Stimulated activated CD4-positive, alpha-beta T cell treated with anti-CD3 and anti-CD28 coated beads, Interleukin-1b, Interleukin-23, amount 100 ng/mL, for 24 hours (primary cell): ENCODE data around the gene LIF.

Experiments
- DNase-seq, 4 experiments: peaks; one replicate each; pipeline ENCODE4 v3.0.0-alpha.2; 2020; ENCODE audit warnings: low read depth in 4 of 4, low spot score in 1 of 4

The LIF gene

DNA sequence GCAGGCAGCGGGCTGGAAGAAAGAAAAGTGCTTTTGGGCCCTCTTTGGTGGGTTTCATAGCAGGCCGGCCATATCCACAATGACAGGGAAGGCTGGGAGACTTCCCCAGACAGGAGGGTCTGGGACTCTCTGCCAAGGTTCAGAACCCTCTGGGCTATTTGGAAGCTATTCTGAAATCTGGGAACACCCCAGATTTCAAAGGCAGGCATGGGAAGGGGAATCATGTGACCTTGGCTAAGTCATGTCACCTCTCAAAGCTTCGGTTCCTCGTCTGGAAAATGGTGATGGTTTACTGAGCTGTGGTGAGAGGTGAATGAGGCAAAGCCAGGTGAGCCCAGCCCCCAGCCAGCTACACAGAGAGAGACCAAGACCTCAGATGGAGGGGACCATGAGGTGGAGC, 38.1 kb upstream of the LIF start:
- DNase-seq: no peak

DNA sequence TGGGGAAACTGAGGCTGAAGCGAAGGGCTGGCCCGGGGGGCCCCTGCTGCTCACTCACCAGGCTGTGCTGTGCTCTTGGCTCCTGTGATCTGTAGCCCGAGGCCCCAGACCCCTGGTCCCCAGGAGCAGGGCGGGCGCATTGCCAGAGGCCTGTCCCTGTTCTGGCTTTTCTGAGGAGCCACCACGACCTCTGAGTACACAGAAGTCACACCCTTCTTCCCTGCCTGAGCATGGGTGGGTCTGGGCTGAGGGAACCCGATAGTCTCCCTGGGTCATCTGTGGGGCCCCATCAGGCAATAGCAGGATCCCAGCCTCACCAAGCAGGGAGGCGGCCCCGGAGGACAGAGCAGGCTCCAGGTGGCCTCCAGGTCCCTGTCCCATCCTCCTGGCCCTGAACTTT, 37.6 kb upstream of the LIF start:
- DNase-seq: no peak

DNA sequence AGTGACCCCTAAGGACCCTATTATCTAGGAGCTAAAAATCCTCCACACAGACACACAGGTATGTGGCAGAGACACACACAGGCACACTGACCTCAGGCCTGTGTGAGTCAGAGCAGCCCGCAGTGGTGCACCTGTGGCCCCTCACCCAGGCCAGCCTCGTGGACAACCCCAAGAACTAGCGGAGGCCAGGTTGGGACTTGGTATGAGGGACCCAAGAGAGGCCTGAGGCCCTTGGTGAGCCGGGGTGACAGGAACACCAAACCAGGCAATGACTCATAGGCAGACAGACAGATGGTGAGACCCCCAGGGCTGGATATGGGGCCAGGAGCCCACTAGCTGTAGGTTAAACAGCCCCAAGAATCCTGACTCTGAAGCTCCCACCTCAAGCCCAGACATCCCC, 36.8 kb upstream of the LIF start:
- no peak for DNase-seq

DNA sequence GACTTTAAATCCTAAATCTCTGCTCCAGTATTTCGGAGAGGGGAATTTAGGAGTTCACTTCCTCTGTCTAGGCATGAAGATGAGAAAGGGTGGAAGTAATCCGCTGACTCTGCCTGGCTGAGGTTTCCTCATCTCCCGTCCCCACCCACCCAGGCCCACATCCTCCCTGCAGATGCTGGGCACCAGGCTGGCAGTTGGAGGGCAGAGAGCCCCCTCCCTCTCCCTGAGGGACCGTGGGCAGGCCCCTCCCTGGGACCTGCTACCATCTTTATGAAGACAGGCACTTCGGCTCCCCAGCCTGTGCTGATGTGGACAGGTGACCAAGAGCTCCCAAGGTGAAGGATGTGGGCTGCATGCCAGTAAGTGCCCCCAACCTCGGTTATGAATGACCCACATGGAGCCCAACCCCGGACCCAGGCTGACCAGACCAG, 36.1 kb upstream of the LIF start:
- DNase-seq: no peak

DNA sequence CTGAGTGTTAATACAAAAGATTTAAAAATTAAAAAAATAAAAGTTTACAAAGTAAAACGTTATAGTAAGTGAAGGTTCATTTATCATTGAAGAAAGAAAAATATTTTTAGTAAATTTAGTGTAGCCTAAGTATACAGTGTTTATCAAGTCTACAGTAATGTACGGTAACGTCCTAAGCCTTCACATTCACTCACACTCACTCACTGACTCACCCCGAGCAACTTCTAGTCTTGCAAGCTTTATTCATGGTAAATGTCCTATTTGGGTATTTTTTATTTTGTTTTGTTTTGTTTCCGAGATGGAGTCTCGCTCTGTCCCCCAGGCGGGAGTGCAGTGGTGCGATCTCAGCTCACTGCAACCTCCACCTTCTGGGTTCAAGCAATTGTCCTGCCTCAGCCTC, 33.9 kb upstream of the LIF start:
- DNase-seq: no peak

DNA sequence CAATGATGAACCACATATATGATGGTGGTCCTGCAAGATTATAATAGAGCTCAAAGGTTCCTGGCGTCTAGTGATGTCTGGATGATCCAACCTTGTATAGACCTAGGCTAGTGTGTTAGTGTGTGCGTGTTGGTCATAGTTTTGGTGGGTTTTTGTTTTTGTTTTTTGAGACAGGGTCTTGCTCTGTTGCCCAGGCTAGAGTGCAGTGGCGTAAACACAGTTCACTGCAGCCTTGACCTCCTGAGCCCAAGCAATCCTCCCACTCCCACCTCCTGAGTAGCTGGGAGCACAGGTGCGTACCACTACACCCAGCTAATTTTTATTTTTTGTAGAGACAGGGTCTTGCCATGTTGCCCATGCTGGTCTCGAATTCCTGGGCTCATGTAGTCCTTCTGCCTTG, 33.4 kb upstream of the LIF start:
- no peak for DNase-seq

DNA sequence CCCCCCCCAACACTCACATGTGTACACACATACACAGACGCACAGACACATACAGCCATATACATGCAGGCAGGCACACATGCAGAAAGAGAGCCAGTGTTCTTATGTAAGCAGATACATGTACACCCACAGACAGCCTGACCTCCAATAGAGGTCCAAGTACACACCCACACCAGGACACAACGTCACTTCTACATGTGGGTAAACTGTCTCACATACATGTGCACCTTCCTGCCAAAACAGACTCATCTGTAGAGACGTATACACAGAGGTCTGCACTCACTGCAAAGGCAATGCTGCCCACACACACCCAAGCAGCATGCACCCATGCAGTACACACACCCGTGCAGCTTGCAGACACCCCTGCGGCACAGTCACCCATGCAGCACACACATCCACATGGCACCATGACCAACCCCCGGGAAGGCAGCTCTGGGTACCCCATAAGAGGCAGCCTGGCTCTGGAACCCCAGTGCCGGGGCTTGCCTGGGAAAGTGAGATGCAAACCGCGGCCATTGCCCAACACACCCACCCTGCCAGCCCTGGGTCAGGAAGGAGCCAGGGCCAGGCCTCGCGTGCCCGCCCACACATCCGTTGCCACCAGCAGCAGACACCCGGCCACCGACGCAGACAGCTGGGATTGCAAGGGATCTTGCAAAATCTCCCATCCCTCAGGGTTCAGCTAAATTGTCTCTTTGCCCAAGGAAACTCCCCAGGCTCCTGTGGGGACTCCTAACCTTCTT, 32.7 kb upstream of the LIF start:
- DNase-seq: no peak

DNA sequence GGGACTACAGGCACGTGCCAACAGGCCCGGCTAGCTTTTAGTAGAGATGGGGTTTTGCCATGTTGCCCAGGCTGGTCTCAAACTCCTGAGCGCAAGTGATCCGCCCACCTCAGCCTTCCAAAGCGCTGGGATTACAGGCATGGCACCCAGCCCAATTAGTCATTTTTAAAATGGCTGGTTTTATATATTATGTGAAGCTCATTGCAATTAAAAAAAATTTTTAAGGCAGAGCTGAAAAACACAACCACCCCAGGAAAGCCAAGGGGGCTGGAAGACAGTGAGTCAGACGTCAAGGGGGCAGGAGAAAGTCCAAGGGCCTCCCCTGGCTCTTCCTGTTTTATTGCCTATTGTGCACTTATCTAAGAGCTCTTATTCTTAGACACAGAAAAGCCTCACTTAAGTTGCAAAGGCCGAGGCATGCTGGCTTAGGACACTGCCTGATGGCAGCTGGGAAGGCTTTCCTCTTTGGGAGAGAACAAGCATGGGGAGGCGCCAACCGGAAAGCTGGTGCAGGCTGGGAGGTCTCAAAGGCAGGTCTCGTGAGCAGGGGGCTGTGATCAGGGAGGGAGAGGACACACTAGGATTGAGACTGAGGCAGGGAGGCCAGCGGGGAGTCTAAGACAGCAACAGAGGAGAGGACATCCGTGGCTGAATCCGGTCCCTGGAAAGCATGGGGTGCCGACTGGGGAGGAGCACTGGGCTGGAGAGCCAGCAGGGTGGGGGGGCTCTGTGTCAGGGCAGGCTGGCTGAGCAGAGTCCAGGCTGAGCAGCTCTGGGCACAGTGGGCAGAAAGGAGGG, 31.2 kb upstream of the LIF start:
- DNase-seq: no peak

DNA sequence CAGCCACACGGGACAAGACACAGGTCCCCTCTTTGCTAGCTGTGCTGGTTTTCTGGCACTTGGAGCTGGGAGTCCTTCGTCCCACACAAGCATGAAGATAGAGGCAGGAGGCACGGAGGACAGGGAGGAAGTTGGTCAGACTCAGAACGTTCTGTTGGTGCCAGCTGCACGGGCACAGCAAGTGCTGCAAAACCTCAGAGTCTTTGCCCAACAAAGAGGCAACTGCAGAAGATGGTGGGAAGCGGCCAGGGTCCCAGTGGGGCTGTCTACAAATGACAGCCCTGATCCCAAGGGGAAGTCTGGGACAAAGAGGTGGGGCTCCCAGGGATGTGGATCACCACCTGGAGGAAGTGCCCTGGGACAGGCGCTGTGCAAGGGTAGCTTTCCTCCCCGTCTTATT, 29.5 kb upstream of the LIF start:
- no peak for DNase-seq

DNA sequence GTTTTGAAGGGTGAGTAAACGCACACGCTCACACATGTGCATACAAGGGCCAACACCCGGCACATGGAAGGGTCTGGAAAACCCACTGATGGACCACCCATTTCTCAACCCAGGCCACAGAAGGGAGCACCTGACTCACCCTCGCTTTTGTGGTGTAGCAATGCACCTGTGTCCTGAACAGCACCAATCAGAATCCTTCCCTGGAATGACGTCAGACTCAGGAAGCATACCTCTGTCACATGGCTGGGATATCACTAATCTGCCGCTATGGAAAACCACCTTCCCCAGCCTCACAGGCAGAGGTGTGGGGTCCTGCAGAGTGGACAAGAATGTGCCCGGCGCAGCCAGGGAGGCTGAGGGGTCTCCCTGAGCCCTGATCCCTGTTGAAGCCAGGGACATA, 29.1 kb upstream of the LIF start:
- DNase-seq: no peak

DNA sequence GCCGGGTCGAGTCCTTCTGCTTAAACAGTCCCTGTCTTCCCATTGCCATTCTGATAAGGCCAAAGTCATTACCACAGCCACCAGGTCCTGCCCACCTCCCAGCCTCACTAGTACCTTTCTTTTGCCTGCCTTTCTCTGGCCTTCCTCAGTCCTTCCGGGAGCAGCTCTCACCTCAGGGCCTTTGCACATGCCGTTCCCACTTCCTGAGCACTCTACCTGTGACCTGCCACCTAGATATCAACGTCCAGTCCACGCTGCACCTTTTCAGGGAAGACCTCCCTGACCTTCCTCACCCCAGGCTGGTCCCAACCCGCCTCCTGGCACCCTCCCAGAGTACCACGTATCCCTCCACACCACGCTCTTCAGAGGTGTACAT, 27.9 kb upstream of the LIF start:
- no peak for DNase-seq

DNA sequence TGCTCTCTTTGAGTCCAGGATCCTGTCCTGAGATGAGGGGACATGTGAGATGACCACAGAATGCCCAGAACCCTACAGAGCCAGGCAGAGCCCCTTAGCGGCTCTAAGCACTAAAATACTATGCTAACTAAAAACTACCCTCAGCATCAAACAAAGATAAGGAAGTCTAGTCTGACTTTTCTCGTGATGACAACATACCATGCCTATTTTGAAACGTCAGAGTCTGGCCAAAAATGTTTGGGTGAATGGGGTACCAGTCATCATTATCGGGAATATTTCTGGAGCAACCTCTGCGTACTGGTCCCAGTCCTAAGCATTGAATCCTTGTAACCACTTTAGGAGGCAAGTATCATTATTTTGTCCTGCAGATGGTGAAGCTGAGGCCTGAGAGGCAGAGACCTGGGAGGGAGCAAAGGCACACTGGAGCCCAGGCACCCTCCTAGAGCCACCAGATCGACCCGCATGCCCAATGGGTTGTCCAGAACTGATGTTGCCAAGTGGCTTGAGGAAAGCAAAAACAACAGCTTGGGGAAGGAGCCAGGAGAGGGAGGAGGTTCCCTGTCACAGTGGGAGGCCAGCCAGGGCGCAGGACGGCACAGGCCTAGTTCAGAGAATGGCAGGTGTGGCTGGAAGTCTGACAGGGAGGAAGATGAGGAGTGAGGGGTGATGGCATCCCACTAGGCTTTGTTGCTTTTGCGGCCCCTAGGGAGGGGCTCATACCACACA, 27.3 kb upstream of the LIF start:
- no peak for DNase-seq

DNA sequence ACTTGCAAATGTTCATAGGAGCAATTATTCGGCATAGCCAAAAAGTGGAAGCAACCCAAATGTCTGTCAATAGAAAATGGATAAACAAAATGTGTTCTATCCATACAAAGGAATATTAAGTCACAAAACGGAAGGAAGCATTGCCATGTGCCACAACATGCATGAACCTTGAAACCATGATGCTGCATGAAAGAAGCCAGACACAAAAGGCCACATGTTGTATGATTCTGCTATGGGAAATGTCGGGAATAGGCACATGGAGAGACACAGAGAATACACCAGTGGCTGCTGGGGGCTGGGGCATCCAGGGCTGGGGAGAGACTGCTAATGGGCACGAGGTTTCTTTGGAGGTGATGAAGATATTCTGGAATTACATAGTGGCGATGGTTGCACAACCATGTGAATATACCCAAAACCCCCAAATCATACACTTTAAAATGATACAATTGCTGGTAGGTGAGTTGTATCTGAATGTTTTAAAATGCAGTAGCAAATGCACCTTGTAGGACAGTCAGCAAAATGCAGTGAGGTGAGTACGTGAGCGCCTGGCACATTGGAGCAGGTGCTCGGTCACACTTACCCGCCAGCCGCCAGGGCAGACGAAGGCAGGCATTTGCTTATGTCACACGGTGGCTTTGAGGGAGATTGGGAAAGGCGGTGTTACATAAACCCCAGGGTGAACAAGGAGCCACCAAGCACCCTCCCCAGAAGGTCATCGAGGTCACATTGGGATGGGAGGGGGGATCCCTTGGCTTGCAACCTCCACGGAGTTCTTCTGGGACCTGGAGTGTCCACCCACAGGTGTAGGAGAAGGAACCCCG, 26.4 kb upstream of the LIF start:
- no peak for DNase-seq

DNA sequence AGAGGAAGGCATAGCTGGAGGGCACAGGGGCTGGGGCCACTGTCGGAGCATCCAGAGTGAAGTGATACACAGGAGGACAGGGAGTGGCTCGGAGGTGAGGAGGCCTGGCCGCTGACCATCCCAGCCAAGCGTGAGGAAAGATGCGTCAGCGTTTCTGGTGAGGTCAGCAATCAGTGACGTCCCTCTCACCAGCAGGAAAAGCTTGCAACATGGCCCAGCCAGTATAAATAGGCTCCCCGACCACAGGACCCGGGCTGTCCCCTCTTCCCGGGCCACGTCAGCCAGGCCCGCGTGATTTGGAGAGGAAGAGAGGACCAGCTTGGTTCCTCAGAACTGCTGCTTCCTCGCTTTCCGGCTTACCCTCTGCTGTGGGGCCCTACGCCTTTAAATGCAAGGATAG, 24.3 kb upstream of the LIF start:
- no peak for DNase-seq

DNA sequence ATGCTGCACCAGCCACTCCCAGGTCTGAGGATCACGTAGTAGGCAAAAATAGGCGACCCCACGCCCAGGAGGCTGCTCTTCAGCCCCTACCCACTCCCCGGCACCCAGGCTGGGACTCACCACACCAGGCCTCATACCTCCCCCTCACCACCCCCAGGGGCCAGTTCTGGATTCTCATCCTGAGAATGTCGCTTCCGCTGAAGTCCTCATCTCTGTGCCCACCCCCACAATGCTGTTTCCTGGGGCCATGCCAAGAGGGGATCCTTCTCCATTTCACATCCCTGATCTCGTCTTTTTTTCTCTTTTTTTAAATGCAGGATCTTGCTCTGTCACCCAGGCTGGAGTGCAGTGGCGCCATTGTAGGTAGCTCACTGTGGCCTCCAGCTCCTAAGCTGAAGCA, 21.8 kb upstream of the LIF start:
- no peak for DNase-seq

DNA sequence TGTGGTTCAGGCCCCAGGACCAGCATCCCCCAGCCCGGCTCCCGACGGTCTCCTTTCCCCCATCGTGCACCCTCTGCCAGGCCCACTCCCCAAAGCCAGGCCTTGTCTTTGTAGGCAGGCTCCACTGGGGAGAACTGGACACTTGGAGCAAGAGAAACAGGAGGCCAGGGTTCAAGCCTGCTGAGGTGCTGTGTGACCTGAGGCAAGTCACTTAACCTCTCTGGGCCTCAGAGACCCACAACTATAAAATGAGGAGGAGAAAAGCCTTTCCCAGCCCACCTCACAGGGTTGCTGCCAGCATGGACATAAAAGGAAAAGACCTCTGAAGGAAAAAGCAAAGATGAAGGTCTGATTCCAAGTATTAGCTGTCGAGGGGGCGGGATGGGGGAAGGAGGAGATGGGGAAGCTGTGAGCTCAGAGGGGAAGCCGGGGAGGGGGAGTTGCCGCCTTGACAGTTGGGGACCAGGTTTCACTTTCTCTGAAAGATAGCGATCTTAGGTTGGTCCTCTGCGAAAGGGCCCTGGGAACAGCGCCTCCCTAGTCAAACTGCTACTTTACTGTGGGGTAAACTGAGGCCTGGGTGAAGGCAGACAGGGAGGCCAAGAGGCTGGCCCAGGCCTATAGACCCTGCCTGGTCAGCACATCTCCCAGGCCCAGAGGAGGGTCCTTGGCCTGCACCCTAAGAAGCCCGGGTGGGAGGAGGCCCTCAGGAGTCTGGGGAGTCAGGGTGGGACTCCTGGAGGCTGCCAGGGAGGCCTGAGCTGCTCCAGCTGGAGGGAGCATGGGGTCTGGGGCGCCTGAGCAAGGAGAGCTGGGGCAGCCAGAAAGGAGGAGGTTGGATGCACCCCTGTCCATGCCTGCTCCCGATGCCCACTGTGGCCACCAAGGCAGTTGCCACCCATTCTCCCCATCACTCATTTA, 21.1 kb upstream of the LIF start:
- peak in 2 of 4 experiments; percentile 31 to 42 for DNase-seq

DNA sequence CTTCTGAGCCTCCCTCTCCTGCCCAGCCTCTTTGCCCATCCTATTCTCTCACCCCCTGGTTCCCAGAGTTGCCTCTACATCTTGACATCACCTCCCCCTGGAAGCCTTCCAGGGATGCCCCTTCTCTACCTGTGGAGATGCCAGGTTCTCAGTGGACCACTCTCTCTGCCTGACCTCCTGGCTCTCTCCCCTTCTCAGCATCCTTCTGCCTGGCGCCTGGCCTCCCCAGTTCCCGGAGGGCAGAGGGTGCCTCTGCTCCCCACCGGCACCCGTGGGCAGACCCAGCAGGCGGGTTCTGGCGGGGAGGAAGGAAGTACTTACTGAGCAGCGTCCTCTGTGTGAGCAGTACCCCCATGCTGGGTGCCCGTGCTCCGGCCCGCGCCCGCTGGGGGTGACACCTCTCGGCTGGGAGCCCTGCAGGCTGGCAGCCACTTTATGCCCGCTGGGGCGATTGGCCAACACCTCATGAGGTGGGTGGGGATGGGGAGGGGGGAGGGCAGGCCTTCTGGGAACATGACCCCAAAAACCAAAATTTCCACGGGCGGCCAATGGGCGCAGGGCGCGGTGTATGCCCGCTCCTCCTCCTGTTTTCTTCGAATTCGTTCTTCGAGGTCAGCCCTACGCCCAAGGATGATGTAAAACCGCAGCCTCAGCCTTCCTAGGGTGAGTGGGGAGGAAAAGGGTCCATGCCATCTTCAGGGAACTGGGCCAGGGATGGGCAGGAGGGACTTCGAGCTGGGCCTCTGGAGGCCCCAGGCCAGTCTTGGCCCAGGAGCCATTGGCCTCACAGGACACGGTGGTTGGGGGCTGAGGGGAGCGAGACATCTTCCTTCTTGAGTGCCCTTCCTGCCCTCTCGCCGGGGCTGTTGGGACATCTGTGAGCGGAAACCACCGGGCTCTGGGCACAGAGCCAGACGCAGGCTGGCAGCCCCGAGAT, 20.2 kb upstream of the LIF start, which contains the start of gene OSM:
Gene OSM, minus strand, starts transcription at position 407 of the 937 bp plus-strand sequence. Its CDS starts 52 bp downstream, at position 355.
- DNase-seq: peak in 2 of 4 experiments; percentile 37 to 64

DNA sequence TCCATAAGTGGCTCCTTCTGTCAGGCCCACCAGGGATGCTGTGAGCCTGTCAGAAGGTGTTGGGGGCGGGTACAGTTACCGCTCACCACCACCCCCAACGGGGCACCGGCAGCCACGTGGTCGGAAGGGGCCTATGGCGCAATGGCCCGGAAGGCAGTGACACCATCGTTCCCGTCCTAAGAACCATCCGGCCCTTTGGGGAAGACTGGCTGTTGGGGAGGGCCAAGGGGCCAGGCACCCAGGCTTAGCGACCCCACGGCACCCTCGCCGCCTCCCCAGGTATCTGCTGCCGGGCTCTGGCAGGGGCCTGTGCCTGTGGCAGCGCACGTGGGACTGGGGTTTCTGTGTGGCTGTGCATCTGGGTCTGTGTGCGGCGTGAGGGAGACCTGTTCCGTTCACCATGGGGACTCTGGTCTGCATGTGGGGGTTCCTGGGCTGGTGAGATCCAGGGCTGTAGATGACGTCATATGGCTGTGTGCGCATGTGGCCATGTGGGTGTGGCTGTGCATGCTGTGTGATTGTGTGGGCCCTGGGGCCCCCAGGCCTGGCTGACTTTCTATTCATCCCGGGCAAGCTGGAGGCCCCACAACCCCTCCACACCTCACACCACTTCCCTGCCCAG, 19.4 kb upstream of the LIF start:
- DNase-seq: peak; percentile 61 to 84 (median 72)
